HEK293 (cell line): ENCODE data around the gene BAIAP2.
A peak's percentile ranks its signal among the peaks of the same experiment; 100 is the strongest.

Experiments
- CTCF ChIA-PET: fragments of 350-600 bp; formaldehyde crosslinking; extraction: SDS; loops from one replicate; lab custom pipeline; 2021; ENCODE audit warnings: antibody characterized with exemption; lab: Yijun Ruan, JAX
- POLR2A ChIA-PET: fragments of 300-600 bp; formaldehyde crosslinking; extraction: SDS; loops from one replicate; lab custom pipeline; 2020; ENCODE audit warnings: antibody characterized with exemption, inconsistent platforms; lab: Yijun Ruan, JAX
- H3K27ac ChIP-seq: fragments of 200-500 bp; sonication (Bioruptor generic); 2 replicates; pipeline ENCODE4 v1.5.1; 2014; ENCODE audit warnings: low read depth, low read length, control low read depth, inconsistent platforms; ENCODE audit errors: extremely low read depth
- H3K36me3 ChIP-seq, 2 experiments: fragments of 200-500 bp in 1 of 2; sonication (Bioruptor generic) in 1 of 2; 1 replicate in 1 of 2; 2 replicates in 1 of 2; pipeline ENCODE4 v1.5.1; 2014 to 2017; ENCODE audit warnings: inconsistent platforms in 2 of 2, low read length in 2 of 2; ENCODE audit not compliant: control insufficient read depth in 2 of 2, insufficient read depth in 1 of 2
- H3K4me1 ChIP-seq: fragments of 200-500 bp; sonication (Bioruptor generic); 2 replicates; pipeline ENCODE4 v1.5.1; 2014; ENCODE audit warnings: mild to moderate bottlenecking, low read length, inconsistent platforms; ENCODE audit not compliant: control insufficient read depth, insufficient read depth
- H3K4me3 ChIP-seq: 2 replicates; pipeline ENCODE4 v1.5.1; 2011; ENCODE audit warnings: low read depth, mild to moderate bottlenecking, control low read depth, low read length, moderate library complexity
- H3K9me3 ChIP-seq: fragments of 200-500 bp; sonication (Bioruptor generic); 2 replicates; pipeline ENCODE4 v1.5.1; 2014; ENCODE audit warnings: low read depth, low read length, inconsistent platforms; ENCODE audit not compliant: control insufficient read depth, insufficient read depth
- GLI2 ChIP-seq: fragments of 450-650 bp; formaldehyde crosslinking; IDR thresholded peaks from 2 replicates; pipeline ENCODE4; 2017; ENCODE audit warnings: missing biosample characterization, missing genetic modification characterization, low read depth, borderline replicate concordance
- GLIS1 ChIP-seq: fragments of 450-650 bp; formaldehyde crosslinking; IDR thresholded peaks from 2 replicates; pipeline ENCODE4 v1.5.1; 2016; ENCODE audit warnings: missing biosample characterization, missing genetic modification characterization
- GLIS2 ChIP-seq: fragments of 450-650 bp; formaldehyde crosslinking; IDR thresholded peaks from 2 replicates; pipeline ENCODE4 v1.5.1; 2016; ENCODE audit warnings: missing biosample characterization, missing genetic modification characterization
- KLF9 ChIP-seq: fragments of 450-650 bp; formaldehyde crosslinking; IDR thresholded peaks from 2 replicates; pipeline ENCODE4 v1.5.1; 2016; ENCODE audit warnings: missing biosample characterization, missing genetic modification characterization, low read depth
- SCRT2 ChIP-seq: fragments of 450-650 bp; formaldehyde crosslinking; IDR thresholded peaks from 2 replicates; pipeline ENCODE4 v1.5.1; 2016; ENCODE audit warnings: missing biosample characterization, missing genetic modification characterization
- SP2 ChIP-seq: fragments of 450-650 bp; formaldehyde crosslinking; IDR thresholded peaks from 2 replicates; pipeline ENCODE4 v1.5.1; 2016; ENCODE audit warnings: missing biosample characterization, missing genetic modification characterization
- ZEB2 ChIP-seq: fragments of 450-650 bp; formaldehyde crosslinking; IDR thresholded peaks from 2 replicates; pipeline ENCODE4 v1.5.1; 2016; ENCODE audit warnings: missing biosample characterization, missing genetic modification characterization
- ZIC2 ChIP-seq: fragments of 450-650 bp; formaldehyde crosslinking; IDR thresholded peaks from 2 replicates; pipeline ENCODE4 v1.5.1; 2016; ENCODE audit warnings: missing biosample characterization, missing genetic modification characterization
- ZNF19 ChIP-seq: fragments of 450-650 bp; formaldehyde crosslinking; IDR thresholded peaks from 2 replicates; pipeline ENCODE4; 2016; ENCODE audit warnings: missing biosample characterization, missing genetic modification characterization, low read depth
- ZNF2 ChIP-seq: fragments of 450-650 bp; formaldehyde crosslinking; IDR thresholded peaks from 2 replicates; pipeline ENCODE4 v1.5.1; 2016; ENCODE audit warnings: missing biosample characterization, missing genetic modification characterization
- ZNF274 ChIP-seq, 2 experiments: fragments of 200-500 bp in 1 of 2; fragments of 450-650 bp in 1 of 2; sonication (Bioruptor generic) in 1 of 2; formaldehyde crosslinking in 1 of 2; IDR thresholded peaks; 2 replicates each; pipeline versions ENCODE4 v1.5.1 to v1.6.1; 2014 to 2016; ENCODE audit warnings: borderline replicate concordance in 1 of 2, inconsistent platforms in 1 of 2, low read length in 1 of 2, missing biosample characterization in 1 of 2, missing genetic modification characterization in 1 of 2
- ZNF302 ChIP-seq: fragments of 450-650 bp; formaldehyde crosslinking; IDR thresholded peaks from 2 replicates; pipeline ENCODE4 v1.5.1; 2016; ENCODE audit warnings: missing biosample characterization, missing genetic modification characterization, low read depth
- ZNF473 ChIP-seq: fragments of 450-650 bp; formaldehyde crosslinking; IDR thresholded peaks from 2 replicates; pipeline ENCODE4 v1.5.1; 2017; ENCODE audit warnings: missing biosample characterization, missing genetic modification characterization
- ZNF549 ChIP-seq: fragments of 450-650 bp; IDR thresholded peaks from 2 replicates; pipeline ENCODE4 v1.5.1; 2018; ENCODE audit warnings: missing biosample characterization, missing genetic modification characterization, mild to moderate bottlenecking, inconsistent platforms, moderate library complexity
- ZNF677 ChIP-seq: fragments of 450-650 bp; IDR thresholded peaks from 2 replicates; pipeline ENCODE4 v1.5.0; 2018; ENCODE audit warnings: missing biosample characterization, mild to moderate bottlenecking, missing genetic modification characterization, moderate library complexity
- ZNF792 ChIP-seq: fragments of 450-650 bp; formaldehyde crosslinking; IDR thresholded peaks from 2 replicates; pipeline ENCODE4 v1.5.1; 2016; ENCODE audit warnings: missing biosample characterization, missing genetic modification characterization
- TF ChIP-seq, protein P1 (sequence below): fragments of 450-650 bp; formaldehyde crosslinking; conservative IDR thresholded peaks from 2 replicates; pipeline ENCODE4 v1.5.1; 2016; ENCODE audit warnings: low read depth, missing biosample characterization, missing genetic modification characterization
- TF ChIP-seq, protein P2 (sequence below): fragments of 450-650 bp; formaldehyde crosslinking; IDR thresholded peaks from 2 replicates; pipeline ENCODE4 v1.5.1; 2016; ENCODE audit warnings: missing biosample characterization, missing genetic modification characterization, borderline replicate concordance
- TF ChIP-seq, protein P3 (sequence below): fragments of 450-650 bp; formaldehyde crosslinking; IDR thresholded peaks from 2 replicates; pipeline ENCODE4 v1.5.1; 2016; ENCODE audit warnings: missing biosample characterization, missing genetic modification characterization

Gene BAIAP2

DNA sequence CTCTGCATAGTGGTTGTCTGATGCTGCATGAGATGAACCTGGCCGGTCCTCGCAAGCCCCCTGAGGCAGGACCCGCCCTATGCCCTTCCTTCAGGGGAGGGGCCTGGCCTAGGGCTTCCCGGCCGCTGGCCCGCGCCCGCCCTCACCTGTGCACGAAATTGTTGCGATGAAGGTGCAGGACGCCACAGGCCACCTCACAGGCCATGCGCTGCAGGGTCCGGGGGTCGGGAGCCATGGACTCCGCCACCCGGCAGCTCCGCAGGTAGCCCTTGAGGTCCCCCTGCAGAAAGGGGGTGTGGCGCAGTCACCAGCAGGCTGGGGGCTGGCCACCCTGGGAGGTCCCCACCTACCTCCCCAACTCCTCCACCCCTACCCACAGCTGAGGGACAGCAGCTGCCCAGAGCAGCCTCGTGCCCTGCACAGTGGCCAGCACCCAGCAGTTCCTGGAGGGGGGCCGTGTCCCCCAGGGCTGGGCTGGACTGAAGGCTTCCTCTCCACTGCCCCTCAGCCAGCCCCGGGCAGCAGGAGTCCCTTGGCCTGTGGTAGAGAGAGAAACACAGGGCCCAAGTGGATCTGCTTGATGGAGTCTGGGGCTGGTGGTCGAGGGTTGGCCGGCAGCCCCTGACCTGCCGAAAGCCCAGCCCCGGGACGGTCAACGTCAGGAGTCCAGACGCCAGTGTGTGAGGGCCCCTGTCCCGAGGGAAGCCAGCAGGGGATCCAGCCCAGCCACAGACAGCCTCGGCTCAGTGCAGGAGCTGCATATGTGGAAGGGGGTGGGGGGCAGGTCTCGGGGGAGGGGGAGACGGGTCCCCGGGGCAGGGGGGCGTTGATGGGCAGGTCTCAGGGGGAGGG is 91.6 kb downstream of the BAIAP2 start:
- ChIA-PET CTCF (no interaction called here), POLR2A (no interaction called here)
- H3K36me3 ChIP-seq = peaks cover 0 to 2% of the 10 kb centered on the region in 2 experiments; a peak in 1 of 3 replicates
- H3K4me3 ChIP-seq = no peak overlapping the region
- no peaks in the 10 kb centered on the region for H3K4me1 ChIP-seq
- H3K27ac ChIP-seq = no peak overlapping the region
- H3K9me3 ChIP-seq = no peaks in the 10 kb centered on the region
- TF ChIP-seq ZNF677 (tag by site-specific recombination) (no peak), ZNF274 (IDR thresholded peaks at IDR 0.05; ENCODE audit: low read length) (no peak), ZNF274 (tag by site-specific recombination; IDR thresholded peaks at IDR 0.05; ENCODE audit: borderline replicate concordance) (no peak), ZNF549 (no peak), GLI2 (tag by site-specific recombination) (no peak), ZEB2 (tag by site-specific recombination) (no peak), KLF9 (tag by site-specific recombination) (peak; percentile 69), SCRT2 (tag by site-specific recombination) (peak; percentile 17; the same call in 1 of the 2 replicates), ZNF19 (tag by site-specific recombination) (no peak), ZNF2 (tag by site-specific recombination) (no peak), ZIC2 (tag by site-specific recombination) (0 out of 2 replicates have a peak, but pooled peaks have one; percentile 14), GLIS1 (tag by site-specific recombination) (peak; percentile 52), GLIS2 (tag by site-specific recombination) (peak; percentile 70), SP2 (peak; percentile 10; the same call in 1 of the 2 replicates), ZNF473 (tag by site-specific recombination) (no peak), ZNF302 (tag by site-specific recombination) (no peak), ZNF792 (tag by site-specific recombination) (no peak)
- TF ChIP-seq, protein P1, sequence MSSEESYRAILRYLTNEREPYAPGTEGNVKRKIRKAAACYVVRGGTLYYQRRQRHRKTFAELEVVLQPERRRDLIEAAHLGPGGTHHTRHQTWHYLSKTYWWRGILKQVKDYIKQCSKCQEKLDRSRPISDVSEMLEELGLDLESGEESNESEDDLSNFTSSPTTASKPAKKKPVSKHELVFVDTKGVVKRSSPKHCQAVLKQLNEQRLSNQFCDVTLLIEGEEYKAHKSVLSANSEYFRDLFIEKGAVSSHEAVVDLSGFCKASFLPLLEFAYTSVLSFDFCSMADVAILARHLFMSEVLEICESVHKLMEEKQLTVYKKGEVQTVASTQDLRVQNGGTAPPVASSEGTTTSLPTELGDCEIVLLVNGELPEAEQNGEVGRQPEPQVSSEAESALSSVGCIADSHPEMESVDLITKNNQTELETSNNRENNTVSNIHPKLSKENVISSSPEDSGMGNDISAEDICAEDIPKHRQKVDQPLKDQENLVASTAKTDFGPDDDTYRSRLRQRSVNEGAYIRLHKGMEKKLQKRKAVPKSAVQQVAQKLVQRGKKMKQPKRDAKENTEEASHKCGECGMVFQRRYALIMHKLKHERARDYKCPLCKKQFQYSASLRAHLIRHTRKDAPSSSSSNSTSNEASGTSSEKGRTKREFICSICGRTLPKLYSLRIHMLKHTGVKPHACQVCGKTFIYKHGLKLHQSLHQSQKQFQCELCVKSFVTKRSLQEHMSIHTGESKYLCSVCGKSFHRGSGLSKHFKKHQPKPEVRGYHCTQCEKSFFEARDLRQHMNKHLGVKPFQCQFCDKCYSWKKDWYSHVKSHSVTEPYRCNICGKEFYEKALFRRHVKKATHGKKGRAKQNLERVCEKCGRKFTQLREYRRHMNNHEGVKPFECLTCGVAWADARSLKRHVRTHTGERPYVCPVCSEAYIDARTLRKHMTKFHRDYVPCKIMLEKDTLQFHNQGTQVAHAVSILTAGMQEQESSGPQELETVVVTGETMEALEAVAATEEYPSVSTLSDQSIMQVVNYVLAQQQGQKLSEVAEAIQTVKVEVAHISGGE = no peak
- TF ChIP-seq, protein P2, sequence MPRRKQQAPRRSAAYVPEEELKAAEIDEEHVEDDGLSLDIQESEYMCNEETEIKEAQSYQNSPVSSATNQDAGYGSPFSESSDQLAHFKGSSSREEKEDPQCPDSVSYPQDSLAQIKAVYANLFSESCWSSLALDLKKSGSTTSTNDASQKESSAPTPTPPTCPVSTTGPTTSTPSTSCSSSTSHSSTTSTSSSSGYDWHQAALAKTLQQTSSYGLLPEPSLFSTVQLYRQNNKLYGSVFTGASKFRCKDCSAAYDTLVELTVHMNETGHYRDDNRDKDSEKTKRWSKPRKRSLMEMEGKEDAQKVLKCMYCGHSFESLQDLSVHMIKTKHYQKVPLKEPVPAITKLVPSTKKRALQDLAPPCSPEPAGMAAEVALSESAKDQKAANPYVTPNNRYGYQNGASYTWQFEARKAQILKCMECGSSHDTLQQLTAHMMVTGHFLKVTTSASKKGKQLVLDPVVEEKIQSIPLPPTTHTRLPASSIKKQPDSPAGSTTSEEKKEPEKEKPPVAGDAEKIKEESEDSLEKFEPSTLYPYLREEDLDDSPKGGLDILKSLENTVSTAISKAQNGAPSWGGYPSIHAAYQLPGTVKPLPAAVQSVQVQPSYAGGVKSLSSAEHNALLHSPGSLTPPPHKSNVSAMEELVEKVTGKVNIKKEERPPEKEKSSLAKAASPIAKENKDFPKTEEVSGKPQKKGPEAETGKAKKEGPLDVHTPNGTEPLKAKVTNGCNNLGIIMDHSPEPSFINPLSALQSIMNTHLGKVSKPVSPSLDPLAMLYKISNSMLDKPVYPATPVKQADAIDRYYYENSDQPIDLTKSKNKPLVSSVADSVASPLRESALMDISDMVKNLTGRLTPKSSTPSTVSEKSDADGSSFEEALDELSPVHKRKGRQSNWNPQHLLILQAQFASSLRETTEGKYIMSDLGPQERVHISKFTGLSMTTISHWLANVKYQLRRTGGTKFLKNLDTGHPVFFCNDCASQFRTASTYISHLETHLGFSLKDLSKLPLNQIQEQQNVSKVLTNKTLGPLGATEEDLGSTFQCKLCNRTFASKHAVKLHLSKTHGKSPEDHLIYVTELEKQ (tag by site-specific recombination) = no peak
- TF ChIP-seq, protein P3, sequence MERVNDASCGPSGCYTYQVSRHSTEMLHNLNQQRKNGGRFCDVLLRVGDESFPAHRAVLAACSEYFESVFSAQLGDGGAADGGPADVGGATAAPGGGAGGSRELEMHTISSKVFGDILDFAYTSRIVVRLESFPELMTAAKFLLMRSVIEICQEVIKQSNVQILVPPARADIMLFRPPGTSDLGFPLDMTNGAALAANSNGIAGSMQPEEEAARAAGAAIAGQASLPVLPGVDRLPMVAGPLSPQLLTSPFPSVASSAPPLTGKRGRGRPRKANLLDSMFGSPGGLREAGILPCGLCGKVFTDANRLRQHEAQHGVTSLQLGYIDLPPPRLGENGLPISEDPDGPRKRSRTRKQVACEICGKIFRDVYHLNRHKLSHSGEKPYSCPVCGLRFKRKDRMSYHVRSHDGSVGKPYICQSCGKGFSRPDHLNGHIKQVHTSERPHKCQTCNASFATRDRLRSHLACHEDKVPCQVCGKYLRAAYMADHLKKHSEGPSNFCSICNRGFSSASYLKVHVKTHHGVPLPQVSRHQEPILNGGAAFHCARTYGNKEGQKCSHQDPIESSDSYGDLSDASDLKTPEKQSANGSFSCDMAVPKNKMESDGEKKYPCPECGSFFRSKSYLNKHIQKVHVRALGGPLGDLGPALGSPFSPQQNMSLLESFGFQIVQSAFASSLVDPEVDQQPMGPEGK = 0 out of 2 replicates have a peak, but pooled peaks have one; percentile 12
